Epithelial cell of prostate (primary cell): ENCODE measurements around the gene CSMD2.

Experiments
- DNase-seq: peaks from one replicate; pipeline ENCODE4 v3.0.0-alpha.2; 2011; ENCODE audit warnings: low read depth, low spot score
- H3K27ac ChIP-seq: fragments of 450-650 bp; 2 replicates; pipeline ENCODE4 v1.5.1; 2017; ENCODE audit warnings: mild to moderate bottlenecking

CSMD2 gene

GRCh38 chr1:33837635-33838034 lies 327.4 kb downstream of the CSMD2 start:
- H3K27ac ChIP-seq, result no peak overlapping the region
- no peak for DNase-seq

- H3K27ac ChIP-seq, result no peak overlapping the region
- DNase-seq, result no peak
Measured at GRCh38 chr1:33836911-33837310, 328.1 kb downstream of the CSMD2 start.

DNA sequence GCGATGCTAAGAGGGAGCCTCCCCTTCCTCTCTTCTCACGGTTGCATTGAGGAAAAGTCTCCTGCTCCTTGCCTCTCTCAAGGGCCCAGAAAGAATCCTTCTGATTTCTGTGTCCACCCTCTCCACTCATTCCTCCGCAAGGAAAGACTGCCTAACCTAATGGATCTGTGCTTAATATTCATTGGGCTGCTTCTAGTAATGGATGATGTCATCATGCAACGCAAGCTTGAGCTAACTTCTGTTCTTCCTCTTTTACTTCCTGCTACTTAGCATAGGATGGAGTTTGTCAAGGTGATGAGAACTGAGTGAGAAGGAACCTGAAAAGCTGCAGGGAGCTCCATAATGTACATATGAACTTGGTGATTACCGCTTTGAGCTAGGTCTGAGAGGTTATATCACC lies 336.4 kb downstream of the CSMD2 start:
- H3K27ac ChIP-seq, result no peak overlapping the region
- no peak for DNase-seq

DNA sequence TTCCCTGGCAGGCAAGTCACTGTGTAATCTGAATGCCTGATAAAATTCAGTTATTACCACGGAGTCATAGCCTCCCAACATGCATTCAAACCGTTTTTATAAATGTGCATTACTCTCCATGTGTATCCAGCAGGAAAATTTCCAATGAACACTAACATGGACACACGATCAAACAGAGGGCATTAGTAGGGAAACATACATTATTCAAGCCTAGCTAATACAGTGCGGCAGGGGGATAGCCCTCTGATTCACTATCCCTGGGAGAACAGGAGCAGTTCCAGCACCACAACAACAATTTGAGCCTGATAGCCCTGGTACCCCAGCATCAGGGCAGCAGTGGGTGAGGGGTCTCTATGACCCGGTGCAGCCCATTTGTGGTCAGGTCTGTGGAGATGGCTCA lies 337.0 kb downstream of the CSMD2 start:
- DNase-seq, result no peak
- no peak overlapping the region for H3K27ac ChIP-seq

DNA sequence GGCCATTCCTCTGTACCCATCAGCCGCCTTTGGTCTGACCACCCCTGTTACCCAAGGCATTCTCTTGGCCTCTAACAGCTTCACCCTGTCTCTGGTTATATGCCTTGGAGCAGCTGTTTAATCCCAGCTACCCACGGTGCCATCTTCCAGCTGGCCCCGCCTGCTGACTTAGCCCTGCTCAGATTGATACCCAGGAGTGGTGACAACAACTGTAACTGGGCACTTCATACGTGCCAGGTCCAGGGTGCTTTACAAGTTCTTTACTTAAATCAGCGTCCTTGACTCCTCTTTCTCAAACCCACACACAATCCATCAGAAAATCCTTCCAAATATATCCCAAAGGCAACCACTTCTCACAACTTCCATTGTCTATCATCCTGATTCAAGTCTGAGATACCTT lies 338.3 kb downstream of the CSMD2 start:
- H3K27ac ChIP-seq, result no peak overlapping the region
- DNase-seq, result no peak

- DNase-seq, result no peak
- H3K27ac ChIP-seq, result no peak overlapping the region
Measured at GRCh38 chr1:33826311-33826710, 338.7 kb downstream of the CSMD2 start.

DNA sequence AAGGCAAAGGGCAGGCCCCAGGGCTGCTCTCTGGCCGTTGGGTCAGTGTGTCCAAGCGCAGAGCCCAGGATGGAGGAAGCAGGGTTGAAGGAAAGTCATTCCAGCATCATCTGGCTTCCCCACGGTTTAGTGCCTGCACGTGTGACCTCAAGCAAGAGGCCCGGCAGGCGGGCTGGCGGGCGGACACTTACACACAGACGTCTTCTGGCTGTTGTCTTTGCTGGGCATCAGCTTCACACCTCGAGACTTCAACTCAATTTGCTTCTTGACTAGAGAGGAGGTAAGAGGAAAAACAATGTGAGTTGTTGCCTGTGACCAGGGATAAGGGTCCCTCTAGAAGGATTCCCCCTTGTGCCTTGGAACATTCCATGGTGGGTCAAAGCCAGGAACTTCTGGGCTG lies 339.5 kb downstream of the CSMD2 start:
- no peak for DNase-seq
- H3K27ac ChIP-seq, result no peak overlapping the region

GRCh38 chr1:33824971-33825370 lies 340.1 kb downstream of the CSMD2 start:
- no peak overlapping the region for H3K27ac ChIP-seq
- no peak for DNase-seq

- no peak overlapping the region for H3K27ac ChIP-seq
- DNase-seq, result no peak
Measured at GRCh38 chr1:33824321-33824720, 340.7 kb downstream of the CSMD2 start.

DNA sequence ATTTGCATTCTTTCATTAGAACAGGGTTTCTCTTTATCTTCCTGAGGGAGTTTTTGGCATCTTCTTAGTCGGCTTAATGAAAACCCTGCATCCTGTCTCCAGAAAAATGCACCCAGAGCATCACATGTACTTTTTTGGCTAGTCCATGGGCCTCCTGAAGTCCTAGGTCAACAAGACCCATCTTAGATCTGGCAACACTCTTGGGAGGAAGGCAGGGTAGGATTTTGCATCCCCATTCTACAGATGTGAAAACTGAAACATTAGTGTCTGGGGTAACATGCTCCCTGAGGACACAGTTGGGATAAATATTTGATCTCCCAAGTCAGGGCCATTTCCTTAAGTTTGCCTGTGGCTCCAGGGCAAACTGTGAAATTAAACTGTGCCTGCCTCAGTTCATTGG lies 341.2 kb downstream of the CSMD2 start:
- no peak for DNase-seq
- no peak overlapping the region for H3K27ac ChIP-seq

GRCh38 chr1:33823401-33823800 lies 341.6 kb downstream of the CSMD2 start:
- no peak for DNase-seq
- no peak overlapping the region for H3K27ac ChIP-seq

- H3K27ac ChIP-seq, result no peak overlapping the region
- DNase-seq, result no peak
Measured at GRCh38 chr1:33822396-33822795, 342.6 kb downstream of the CSMD2 start.

DNA sequence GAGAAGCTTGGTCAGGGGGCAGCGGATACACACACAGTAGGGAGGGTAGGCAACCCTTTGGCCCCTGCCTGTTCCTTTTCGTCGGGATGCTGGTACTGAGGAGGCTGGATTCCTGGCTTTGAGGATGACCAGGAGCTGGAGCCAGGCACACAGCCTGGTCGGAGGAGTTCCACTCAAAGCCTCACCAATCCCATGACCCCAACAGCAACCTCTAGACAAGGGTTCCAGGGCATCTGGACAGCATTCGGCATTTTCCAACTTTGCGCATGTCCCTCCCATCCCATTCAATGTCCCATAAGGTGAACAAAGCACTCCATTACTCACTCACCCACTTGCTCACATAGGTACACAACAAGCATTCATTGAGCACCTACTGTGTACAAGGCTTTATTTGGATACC lies 343.7 kb downstream of the CSMD2 start:
- DNase-seq, result no peak
- no peak overlapping the region for H3K27ac ChIP-seq

DNA sequence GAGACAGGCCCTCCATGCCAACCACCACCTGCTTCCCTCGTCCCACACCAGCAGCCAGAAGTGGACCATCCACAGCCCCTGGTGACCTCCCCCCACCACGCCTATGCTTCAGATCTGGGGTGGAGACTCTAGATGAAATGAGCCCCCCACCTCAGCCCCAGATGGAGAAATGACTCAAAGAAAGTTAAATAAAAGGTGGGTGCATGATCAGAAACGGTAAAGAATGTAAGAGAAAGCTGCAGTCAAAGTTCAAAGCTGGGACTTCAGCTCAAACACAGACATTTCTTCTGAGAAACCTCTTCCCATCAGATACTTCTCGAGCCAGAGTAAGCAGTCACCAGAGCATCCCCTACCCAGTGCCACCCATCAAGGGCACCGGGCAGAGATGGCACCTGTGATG lies 344.2 kb downstream of the CSMD2 start:
- no peak for DNase-seq
- no peak overlapping the region for H3K27ac ChIP-seq

GRCh38 chr1:33819913-33820311 lies 345.1 kb downstream of the CSMD2 start:
- no peak overlapping the region for H3K27ac ChIP-seq
- no peak for DNase-seq

DNA sequence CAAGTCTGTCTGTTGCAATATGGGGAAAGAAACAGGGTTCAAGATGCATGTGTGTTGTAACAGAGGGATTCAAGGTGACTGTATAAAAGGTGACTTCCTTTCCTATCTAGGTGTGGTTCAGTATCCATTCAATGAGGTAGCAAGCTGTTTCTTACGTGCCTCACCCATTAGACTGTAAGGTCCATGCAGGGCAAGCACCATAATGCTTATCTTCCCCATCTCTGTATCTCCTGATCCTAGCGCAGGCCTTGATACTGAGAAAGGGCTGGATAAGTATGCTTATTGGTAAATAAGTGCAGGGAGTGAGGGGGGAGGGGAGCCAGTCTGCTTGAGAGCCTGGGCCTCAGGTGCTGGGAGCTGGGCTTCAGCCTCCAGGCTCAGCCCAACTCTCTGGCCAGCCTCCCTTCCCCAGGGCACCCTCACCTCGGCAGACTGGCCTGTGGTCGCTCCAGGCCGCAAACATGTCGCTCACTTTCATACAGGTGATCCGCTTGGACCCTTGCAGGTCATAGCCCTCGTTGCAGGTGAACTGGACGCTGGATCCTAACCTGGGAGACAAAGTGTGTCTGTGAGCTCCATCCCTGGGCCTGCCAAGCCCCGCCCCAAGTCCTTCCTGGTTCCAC lies 345.6 kb downstream of the CSMD2 start:
- no peak overlapping the region for H3K27ac ChIP-seq
- DNase-seq, result no peak

- no peak overlapping the region for H3K27ac ChIP-seq
Measured at GRCh38 chr1:33818071-33818470, 347.0 kb downstream of the CSMD2 start.

DNA sequence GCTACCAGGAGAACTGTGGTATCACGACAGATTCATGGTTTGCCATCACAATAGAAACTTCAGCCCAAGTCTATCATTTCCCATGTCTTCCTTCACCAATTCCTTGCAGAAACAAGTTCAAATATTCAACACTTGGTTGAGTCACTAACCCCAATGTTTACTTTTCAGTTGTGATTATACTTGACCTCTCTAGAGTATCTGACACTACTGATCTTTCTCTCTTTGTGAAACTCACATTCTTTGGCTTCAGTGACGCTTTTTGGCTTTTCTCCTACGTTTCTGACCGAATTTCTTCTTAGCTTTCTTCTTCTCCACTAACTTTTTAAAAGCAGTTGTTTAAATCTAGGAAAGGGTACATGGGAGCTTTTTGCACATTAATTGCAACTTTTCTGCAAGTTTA lies 350.0 kb downstream of the CSMD2 start:
- peak; percentile 43 for DNase-seq
- H3K27ac ChIP-seq, result no peak overlapping the region

More at GRCh38 chr1:33818071-33818470, 347.0 kb downstream of the CSMD2 start:
- DNase-seq, result no peak

DNA sequence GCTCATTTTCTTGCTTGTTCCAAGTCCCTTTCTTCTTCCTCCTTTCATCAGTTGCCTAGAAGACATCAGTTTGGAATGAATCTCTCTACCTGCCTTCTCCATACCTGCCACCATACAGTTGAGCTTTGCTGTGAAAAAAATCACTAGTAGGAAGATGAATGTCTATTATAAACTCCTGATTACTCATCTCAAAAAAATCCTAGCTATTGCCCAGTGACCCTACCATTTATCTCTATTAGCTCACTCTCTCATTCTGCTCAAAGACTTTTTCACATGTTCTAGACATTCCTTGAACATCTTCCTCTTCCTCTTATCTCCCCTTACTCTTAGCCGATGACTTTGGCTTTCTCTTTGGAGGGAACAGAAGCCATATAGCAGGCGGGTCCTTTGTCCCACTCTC lies 350.9 kb downstream of the CSMD2 start:
- H3K27ac ChIP-seq, result no peak overlapping the region
- no peak for DNase-seq

GRCh38 chr1:33810571-33810970 lies 354.5 kb downstream of the CSMD2 start:
- H3K27ac ChIP-seq, result no peak overlapping the region
- DNase-seq, result no peak

- H3K27ac ChIP-seq, result no peak overlapping the region
- DNase-seq, result no peak
Measured at GRCh38 chr1:33805988-33806387, 359.0 kb downstream of the CSMD2 start.

- no peak for DNase-seq
- no peak overlapping the region for H3K27ac ChIP-seq
Measured at GRCh38 chr1:33802268-33802667, 362.8 kb downstream of the CSMD2 start.

- no peak overlapping the region for H3K27ac ChIP-seq
- DNase-seq, result no peak
Measured at GRCh38 chr1:33797849-33798248, 367.2 kb downstream of the CSMD2 start.
